Measurements from ENCODE around the gene QRICH1.

Gene QRICH1

DNA sequence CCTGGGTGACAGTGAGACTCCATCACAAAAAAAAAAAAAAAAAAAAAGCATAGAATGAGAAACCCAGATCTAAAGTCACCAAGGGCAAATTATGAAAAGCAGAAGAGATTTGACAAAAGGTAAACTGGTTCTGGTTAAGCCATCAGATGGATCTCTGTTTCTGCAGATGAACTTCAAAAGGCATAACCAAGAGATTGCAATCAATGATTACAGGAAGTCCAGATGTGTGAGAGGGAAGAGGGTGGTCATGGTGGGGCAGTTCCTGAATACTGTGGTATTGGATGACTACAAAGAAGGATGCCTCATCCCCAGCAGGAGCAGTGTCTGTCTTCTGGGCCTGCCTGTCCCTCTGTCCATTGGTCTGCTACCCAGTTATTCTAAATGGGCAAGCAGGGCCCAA is 100.0 kb downstream of the QRICH1 start:
- no peak for DNase-seq

DNA sequence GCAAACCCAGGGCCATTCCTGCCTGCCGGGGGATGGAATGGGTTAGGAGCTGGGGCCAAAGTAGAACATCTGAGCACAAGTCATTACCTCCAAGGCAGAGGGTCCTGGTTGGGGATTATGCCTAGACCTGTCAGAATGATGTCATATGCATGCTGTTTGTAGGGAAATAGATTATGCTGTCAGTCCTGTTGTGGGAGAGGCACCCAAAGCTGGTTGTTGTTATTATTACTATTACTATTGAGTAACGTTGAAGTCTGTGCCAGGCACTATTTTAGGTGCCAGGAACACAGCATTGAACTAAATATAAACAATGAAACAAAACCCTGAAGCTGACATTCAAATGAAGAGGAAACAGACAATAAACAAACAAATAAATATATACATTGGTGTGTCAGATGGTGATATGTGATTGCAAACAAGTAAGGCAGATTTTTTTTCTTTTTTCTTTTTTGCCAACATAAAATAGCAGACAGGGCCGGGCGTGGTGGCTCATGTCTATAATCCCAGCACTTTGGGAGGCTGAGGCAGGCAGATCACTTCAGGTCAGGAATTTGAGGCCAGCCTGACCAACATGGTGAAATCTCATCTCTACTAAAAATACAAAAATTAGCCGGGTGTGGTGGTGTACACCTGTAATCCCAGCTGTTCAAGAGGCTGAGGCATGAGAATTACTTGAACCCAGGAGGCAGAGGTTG is 101.9 kb downstream of the QRICH1 start:
- DNase-seq: no peak

DNA sequence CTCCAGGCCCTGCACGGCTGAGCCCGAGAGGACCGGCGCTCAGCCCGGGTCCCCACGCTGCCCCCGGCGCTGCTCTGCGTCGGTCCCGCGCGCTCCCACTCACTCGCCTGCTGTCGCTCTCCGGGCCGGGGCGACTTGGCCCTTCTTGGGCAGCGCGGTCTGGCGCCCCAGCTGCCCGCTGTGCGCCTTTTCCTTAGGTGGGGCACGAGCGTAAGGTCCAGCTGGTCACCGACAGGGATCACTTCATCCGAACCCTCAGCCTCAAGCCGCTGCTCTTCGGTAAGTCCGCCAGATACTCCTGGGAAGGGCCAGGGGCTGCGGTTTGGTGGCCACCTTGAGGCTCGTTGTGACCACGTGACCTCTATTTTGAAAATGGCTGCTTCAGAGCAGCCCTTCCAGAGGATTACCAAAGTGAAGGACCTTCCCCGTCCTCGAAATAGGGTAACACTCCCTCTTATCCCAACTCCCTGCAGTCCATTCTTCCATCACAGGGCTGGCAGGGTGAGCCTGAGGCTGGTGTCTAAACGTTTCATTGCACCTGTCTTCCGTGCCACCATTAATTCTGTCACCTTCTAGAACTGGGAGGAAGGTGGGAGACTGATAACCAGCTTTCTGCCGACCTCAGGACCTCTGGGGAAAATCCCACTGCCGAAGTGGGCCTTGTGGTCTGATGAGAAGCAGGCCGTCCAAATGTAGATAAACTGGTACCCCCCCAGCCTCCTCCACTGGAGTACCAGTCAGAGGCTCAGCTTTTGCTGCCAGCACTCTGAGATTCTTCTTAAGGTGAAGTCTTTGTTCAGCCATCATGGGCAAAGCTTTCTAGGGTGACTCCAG is 103.0 kb downstream of the QRICH1 start:
- DNase-seq: no peak

DNA sequence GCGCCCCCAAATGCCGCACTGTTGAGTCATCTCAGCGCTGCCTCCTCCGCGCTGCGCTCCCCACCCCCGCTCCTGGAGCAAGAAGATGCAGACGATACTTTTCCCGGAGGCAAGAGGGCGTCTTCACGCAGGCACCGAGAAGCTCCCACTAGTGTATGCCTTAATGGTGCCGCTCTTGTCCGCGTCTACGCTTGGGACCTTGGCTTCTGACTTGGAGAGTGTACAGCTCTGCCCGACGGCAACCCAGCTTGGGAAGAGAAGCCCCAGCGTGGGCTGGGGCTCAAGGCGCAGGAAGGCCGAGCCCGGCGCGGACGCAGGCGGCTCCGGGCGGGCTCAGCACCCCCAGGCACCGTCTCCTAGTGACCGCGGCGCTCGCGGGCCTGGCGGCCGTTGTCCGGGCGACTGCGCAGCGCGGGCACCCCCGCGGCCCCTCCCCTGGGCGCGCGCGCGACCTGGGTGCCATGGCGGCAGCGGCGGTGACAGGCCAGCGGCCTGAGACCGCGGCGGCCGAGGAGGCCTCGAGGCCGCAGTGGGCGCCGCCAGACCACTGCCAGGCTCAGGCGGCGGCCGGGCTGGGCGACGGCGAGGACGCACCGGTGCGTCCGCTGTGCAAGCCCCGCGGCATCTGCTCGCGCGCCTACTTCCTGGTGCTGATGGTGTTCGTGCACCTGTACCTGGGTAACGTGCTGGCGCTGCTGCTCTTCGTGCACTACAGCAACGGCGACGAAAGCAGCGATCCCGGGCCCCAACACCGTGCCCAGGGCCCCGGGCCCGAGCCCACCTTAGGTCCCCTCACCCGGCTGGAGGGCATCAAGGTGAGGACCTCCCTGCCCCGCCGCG is 103.9 kb downstream of the QRICH1 start, which contains the start of gene P4HTM:
TSS of gene P4HTM (plus strand) at position 446 of the 840 bp plus-strand sequence. CDS start at position 462, 16 bp downstream.
- peak; percentile 68 to 70 for DNase-seq

DNA sequence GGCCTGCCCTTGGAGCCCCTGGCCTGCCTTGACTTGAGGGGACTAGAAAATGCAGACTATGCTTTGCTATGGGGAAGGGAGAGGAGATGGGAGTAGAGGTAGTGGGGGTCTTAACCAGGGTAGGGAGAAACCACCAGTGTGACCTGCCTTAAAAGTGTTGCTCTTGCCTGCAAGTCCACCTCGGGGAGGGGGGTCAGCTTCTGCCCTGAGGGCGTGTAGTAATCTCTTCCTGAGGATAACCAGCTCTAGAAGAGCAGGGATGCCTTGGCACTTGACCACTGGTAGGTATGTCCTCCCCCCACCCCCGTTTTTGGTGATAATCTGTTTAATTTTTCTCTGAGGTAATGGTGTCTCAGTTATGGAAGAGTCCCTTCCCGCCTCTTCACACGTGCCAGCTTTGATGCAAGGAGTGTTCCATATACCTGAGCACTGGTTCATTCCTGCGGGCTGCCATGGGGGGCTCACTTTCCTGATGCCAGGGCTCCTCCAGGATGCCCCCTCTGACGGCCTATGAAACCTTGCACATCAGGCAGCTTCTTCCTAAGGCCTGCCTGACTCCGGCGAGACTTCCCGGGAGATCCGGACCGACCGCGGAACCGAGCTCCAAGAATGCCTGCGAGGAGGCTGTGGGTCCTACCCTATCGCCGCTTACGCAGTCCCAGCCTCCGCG is 104.6 kb downstream of the QRICH1 start:
- no peak for DNase-seq

DNA sequence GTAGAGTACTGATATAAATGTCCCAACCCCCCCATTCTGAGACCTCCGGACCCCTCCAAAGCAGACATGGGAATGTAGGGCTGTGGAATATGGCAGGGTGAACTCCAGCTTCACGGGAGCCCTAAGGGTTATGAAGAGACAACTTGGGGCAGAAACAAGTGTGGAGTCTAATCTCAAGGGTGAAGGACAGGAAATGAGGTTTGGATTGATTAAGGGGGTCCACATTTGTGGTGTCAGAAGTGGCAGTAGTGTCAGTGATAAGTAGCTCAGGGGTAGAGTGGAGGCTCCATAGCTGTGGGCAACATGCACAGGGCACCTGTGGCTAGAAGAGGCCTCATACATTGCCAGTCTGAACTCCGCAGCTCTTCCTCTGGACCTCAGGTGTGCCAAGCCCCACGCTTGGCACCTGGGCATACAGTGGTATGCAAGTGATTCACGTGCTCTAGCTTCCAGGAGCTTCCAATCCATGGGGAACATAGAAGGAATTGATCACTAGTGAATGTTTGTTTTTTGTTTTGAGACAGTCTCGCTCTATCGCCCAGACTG is 108.0 kb downstream of the QRICH1 start:
- no peak for DNase-seq

DNA sequence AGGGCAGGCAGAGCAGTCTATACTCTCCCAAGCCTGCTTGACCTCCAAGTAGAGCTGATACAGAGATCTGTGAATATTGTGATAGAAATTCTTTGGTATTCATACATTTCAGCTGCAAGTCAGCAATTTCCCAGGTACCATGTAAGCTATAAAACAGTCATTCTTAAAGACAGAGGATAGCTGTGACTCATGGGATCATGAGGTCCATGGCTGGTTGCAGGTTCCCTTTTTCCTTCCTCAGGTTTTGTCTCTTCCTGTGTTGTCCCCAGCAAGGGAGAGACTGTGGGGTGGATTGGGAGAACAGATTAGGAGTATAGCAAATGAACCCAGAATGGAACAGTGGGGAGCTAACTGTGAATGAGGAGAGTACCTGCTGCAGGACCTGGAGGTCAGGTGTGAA is 109.2 kb downstream of the QRICH1 start:
- no peak for DNase-seq

DNA sequence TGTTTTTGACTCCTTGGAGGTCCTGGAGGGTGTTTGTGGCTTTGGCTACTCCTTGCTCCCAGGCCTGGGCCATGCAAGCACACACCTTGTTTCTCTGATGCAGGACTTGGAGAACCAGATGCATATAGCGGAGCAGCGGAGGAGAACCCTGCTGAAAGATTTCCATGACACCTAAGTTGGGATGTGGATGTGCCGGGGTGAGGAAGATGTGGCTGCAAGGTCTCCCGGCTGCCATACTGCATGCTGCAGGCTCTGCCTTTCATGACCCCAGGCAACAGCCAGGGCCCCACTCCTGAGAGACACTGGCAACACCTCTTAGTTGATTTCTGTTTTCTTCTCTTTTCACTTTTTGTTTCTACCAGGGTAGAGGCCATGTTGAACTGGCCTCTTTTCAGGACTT is 110.8 kb downstream of the QRICH1 start:
- DNase-seq: no peak

DNA sequence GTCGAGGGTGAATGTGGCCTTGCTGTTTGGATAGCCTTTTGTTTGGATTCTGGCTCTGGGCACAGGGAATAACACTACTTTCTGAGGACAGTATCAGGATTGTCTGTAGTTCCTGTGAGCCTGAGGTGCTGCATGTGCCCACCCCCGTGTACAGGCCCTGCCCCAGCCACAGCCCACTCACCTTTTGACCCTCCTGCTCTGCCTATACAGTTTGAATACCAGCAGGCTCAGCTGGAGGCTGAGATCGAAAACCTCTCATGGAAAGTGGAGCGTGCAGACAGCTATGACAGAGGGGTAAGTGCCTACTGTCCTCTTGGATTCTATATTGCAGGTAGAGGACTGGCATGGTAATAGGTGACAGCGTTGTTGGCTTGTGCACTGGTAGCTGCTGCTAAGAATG is 111.2 kb downstream of the QRICH1 start:
- DNase-seq: no peak

DNA sequence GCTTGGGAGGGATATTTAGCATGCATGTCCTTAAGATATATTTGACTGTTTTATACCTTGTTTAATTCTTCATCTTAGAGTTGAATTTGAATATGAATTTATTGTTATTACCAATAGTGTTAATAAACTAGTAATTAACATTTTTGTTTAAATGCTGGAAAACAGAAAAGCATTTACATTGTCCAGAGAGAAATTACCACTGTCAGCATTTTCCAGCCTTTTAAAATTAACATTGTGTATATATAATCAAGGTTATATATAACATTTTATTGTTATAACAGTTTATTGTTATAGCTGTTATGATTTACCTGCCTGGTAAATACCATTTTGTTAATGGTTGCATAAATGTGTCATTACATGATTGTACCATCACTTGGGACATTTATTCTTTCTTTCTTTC is 111.9 kb downstream of the QRICH1 start:
- DNase-seq: no peak

DNA sequence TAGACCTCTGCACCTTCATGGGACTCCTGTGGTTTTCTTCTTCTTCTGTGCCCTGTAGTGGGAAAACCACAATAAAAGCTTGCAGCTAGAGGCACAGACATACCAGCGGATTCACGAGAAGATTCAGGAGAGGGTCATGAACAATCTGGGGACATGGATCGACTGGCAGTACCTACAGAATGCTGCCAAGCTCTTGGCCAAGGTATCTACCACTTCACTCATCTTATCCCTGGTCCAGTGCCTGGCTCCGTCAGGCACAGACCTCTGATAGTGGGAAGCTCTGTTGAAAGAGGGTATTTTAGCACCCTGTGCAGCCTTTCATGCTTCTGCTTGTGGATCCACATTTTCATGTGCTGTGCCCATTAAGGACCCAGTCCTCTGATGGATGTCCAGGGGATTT is 113.6 kb downstream of the QRICH1 start:
- DNase-seq: no peak

Data from stimulated activated CD4-positive, alpha-beta T cell treated with anti-CD3 and anti-CD28 coated beads, Interleukin-2, amount 100 ng/mL, for 48 hours (primary cell).